Activated naive CD4-positive, alpha-beta T cell treated with anti-CD3 and anti-CD28 coated beads, Interleukin-2, amount 10 ng/mL, durations not matched to agents 7 days and 5 days (primary cell): ENCODE data around the gene FAM221B.
A peak's percentile ranks its signal among the peaks of the same experiment; 100 is the strongest.

Experiments
- CTCF ChIA-PET: fragments of 350-600 bp; sonication (Branson Sonifier 250); formaldehyde crosslinking; loops from one replicate; lab custom pipeline; 2021; ENCODE audit warnings: antibody characterized with exemption; lab: Charles Lee
- DNase-seq: peaks from one replicate; pipeline ENCODE4 v3.0.0-alpha.2; 2020
- H3K27ac Mint-ChIP-seq: one replicate; pipeline ENCODE4 v1.8.0; 2021; ENCODE audit warnings: mild to moderate bottlenecking, moderate library complexity, mixed read lengths
- H3K27me3 Mint-ChIP-seq: one replicate; pipeline ENCODE4 v1.8.0; 2021; ENCODE audit warnings: mild to moderate bottlenecking, mixed read lengths
- H3K36me3 Mint-ChIP-seq: one replicate; pipeline ENCODE4 v1.8.0; 2021; ENCODE audit warnings: mixed read lengths
- H3K4me1 Mint-ChIP-seq: one replicate; pipeline ENCODE4 v1.8.0; 2021; ENCODE audit warnings: mixed read lengths
- H3K4me3 Mint-ChIP-seq: one replicate; pipeline ENCODE4 v1.8.0; 2021; ENCODE audit warnings: mild to moderate bottlenecking, moderate library complexity, mixed read lengths
- H3K9me3 Mint-ChIP-seq: one replicate; pipeline ENCODE4 v1.8.0; 2021; ENCODE audit warnings: mixed read lengths

Gene FAM221B

GRCh38 chr9:35789541-35789940, 39.0 kb downstream of the FAM221B start:
- no peaks in the 10 kb centered on the region for H3K9me3 Mint-ChIP-seq
- peaks cover 22% of the 10 kb centered on the region for H3K36me3 Mint-ChIP-seq
- H3K27ac Mint-ChIP-seq = no peak overlapping the region
- peaks cover 5% of the 10 kb centered on the region for H3K4me1 Mint-ChIP-seq
- DNase-seq = no peak
- no peak overlapping the region for H3K4me3 Mint-ChIP-seq
- CTCF ChIA-PET = interaction anchor here (0.7 to 5.4 kb wide), 30 partner anchors 11 to 234 kb away, joined by 3 to 97 read pairs (median 6); partner anchors contain the start of genes CCDC107, CREB3, FAM221B and RMRP
- no peaks in the 10 kb centered on the region for H3K27me3 Mint-ChIP-seq

GRCh38 chr9:35783418-35783817, 45.1 kb downstream of the FAM221B start:
- no peaks in the 10 kb centered on the region for H3K9me3 Mint-ChIP-seq
- H3K4me1 Mint-ChIP-seq = no peaks in the 10 kb centered on the region
- no peaks in the 10 kb centered on the region for H3K27me3 Mint-ChIP-seq
- peaks cover 32% of the 10 kb centered on the region for H3K36me3 Mint-ChIP-seq
- no peak for DNase-seq
- CTCF ChIA-PET = interaction anchor here (1.7 kb wide), 1 partner anchor 99 kb away, joined by 5 read pairs; no protein-coding TSS in a partner anchor
- no peak overlapping the region for H3K27ac Mint-ChIP-seq
- no peak overlapping the region for H3K4me3 Mint-ChIP-seq

GRCh38 chr9:35781066-35781465, 47.5 kb downstream of the FAM221B start:
- no peaks in the 10 kb centered on the region for H3K9me3 Mint-ChIP-seq
- no peak for DNase-seq
- H3K27me3 Mint-ChIP-seq = no peaks in the 10 kb centered on the region
- CTCF ChIA-PET = no interaction called here
- H3K4me3 Mint-ChIP-seq = no peak overlapping the region
- no peaks in the 10 kb centered on the region for H3K4me1 Mint-ChIP-seq
- peaks cover 21% of the 10 kb centered on the region for H3K36me3 Mint-ChIP-seq
- H3K27ac Mint-ChIP-seq = no peak overlapping the region

- Mint-ChIP-seq H3K27me3 (no peaks in the 10 kb centered on the region), H3K4me3 (no peak overlapping the region), H3K9me3 (no peaks in the 10 kb centered on the region), H3K36me3 (peaks cover 12% of the 10 kb centered on the region), H3K27ac (no peak overlapping the region), H3K4me1 (no peaks in the 10 kb centered on the region)
- DNase-seq = no peak
- CTCF ChIA-PET = interaction anchor here (0.8 to 1.9 kb wide), 4 partner anchors 12 to 166 kb away, joined by 3 to 9 read pairs (median 3); no protein-coding TSS in a partner anchor
These were observed 50.0 kb downstream of the FAM221B start for GRCh38 chr9:35778496-35778895.

- no peak for DNase-seq
- H3K36me3 Mint-ChIP-seq = peaks cover 8% of the 10 kb centered on the region
- H3K9me3 Mint-ChIP-seq = no peaks in the 10 kb centered on the region
- H3K27me3 Mint-ChIP-seq = no peaks in the 10 kb centered on the region
- CTCF ChIA-PET = interaction anchor here (0.8 to 1.8 kb wide), 3 partner anchors 9 to 106 kb away, joined by 3 to 8 read pairs (median 3); no protein-coding TSS in a partner anchor
- H3K4me3 Mint-ChIP-seq = no peak overlapping the region
- no peaks in the 10 kb centered on the region for H3K4me1 Mint-ChIP-seq
- H3K27ac Mint-ChIP-seq = peak overlapping the region; percentile 28
These were observed 52.5 kb downstream of the FAM221B start for GRCh38 chr9:35776018-35776417.

GRCh38 chr9:35774907-35775635, 53.5 kb downstream of the FAM221B start:
- CTCF ChIA-PET = interaction anchor here (0.8 to 1.8 kb wide), 3 partner anchors 10 to 107 kb away, joined by 3 to 8 read pairs (median 3); no protein-coding TSS in a partner anchor
- Mint-ChIP-seq H3K27ac (no peak overlapping the region), H3K36me3 (peaks cover 3% of the 10 kb centered on the region), H3K4me1 (no peaks in the 10 kb centered on the region), H3K27me3 (no peaks in the 10 kb centered on the region), H3K4me3 (no peak overlapping the region), H3K9me3 (no peaks in the 10 kb centered on the region)
- no peak for DNase-seq

GRCh38 chr9:35771943-35772342, 56.6 kb downstream of the FAM221B start:
- Mint-ChIP-seq H3K36me3 (no peaks in the 10 kb centered on the region), H3K4me1 (no peaks in the 10 kb centered on the region), H3K9me3 (no peaks in the 10 kb centered on the region), H3K4me3 (no peak overlapping the region), H3K27ac (no peak overlapping the region), H3K27me3 (no peaks in the 10 kb centered on the region)
- DNase-seq = no peak
- CTCF ChIA-PET = interaction anchor here (0.8 to 2.2 kb wide), 2 partner anchors 17 to 23 kb away, joined by 5 to 9 read pairs; no protein-coding TSS in a partner anchor

- no peaks in the 10 kb centered on the region for H3K4me1 Mint-ChIP-seq
- H3K4me3 Mint-ChIP-seq = no peak overlapping the region
- H3K27me3 Mint-ChIP-seq = no peaks in the 10 kb centered on the region
- H3K36me3 Mint-ChIP-seq = no peaks in the 10 kb centered on the region
- CTCF ChIA-PET = interaction anchor here (1.1 to 2.2 kb wide), 2 partner anchors 17 to 19 kb away, joined by 4 to 9 read pairs; no protein-coding TSS in a partner anchor
- no peak overlapping the region for H3K27ac Mint-ChIP-seq
- no peak for DNase-seq
- H3K9me3 Mint-ChIP-seq = no peaks in the 10 kb centered on the region
These were observed 57.0 kb downstream of the FAM221B start for GRCh38 chr9:35771534-35771933.

- no peak overlapping the region for H3K27ac Mint-ChIP-seq
- H3K27me3 Mint-ChIP-seq = no peaks in the 10 kb centered on the region
- H3K4me3 Mint-ChIP-seq = no peak overlapping the region
- no peak for DNase-seq
- no peaks in the 10 kb centered on the region for H3K9me3 Mint-ChIP-seq
- no peaks in the 10 kb centered on the region for H3K4me1 Mint-ChIP-seq
- no peaks in the 10 kb centered on the region for H3K36me3 Mint-ChIP-seq
- CTCF ChIA-PET = interaction anchor here (0.7 to 2.2 kb wide), 4 partner anchors 17 to 113 kb away, joined by 3 to 9 read pairs (median 4); partner anchors contain the start of genes CCDC107 and RMRP
These were observed 57.5 kb downstream of the FAM221B start for GRCh38 chr9:35771075-35771433.

- no peak for DNase-seq
- H3K27ac Mint-ChIP-seq = no peak overlapping the region
- no peaks in the 10 kb centered on the region for H3K4me1 Mint-ChIP-seq
- CTCF ChIA-PET = interaction anchor here (0.5 kb wide), 1 partner anchor 19 kb away, joined by 3 read pairs; no protein-coding TSS in a partner anchor
- H3K4me3 Mint-ChIP-seq = no peak overlapping the region
- no peaks in the 10 kb centered on the region for H3K36me3 Mint-ChIP-seq
- no peaks in the 10 kb centered on the region for H3K27me3 Mint-ChIP-seq
- H3K9me3 Mint-ChIP-seq = no peaks in the 10 kb centered on the region
These were observed 58.8 kb downstream of the FAM221B start for GRCh38 chr9:35769763-35770162.

GRCh38 chr9:35767458-35767857, 61.1 kb downstream of the FAM221B start:
- Mint-ChIP-seq H3K9me3 (no peaks in the 10 kb centered on the region), H3K36me3 (peaks cover 3% of the 10 kb centered on the region), H3K27me3 (no peaks in the 10 kb centered on the region), H3K27ac (no peak overlapping the region), H3K4me1 (no peaks in the 10 kb centered on the region), H3K4me3 (no peak overlapping the region)
- no peak for DNase-seq
- CTCF ChIA-PET = interaction anchor here (0.6 to 1.1 kb wide), 2 partner anchors 10 to 55 kb away, joined by 3 to 4 read pairs; no protein-coding TSS in a partner anchor

GRCh38 chr9:35766997-35767396, 61.5 kb downstream of the FAM221B start:
- no peak overlapping the region for H3K27ac Mint-ChIP-seq
- peaks cover 3% of the 10 kb centered on the region for H3K36me3 Mint-ChIP-seq
- DNase-seq = no peak
- CTCF ChIA-PET = interaction anchor here (0.7 to 1.1 kb wide), 2 partner anchors 10 to 55 kb away, joined by 3 to 4 read pairs; no protein-coding TSS in a partner anchor
- no peaks in the 10 kb centered on the region for H3K4me1 Mint-ChIP-seq
- H3K9me3 Mint-ChIP-seq = no peaks in the 10 kb centered on the region
- H3K4me3 Mint-ChIP-seq = no peak overlapping the region
- no peaks in the 10 kb centered on the region for H3K27me3 Mint-ChIP-seq
